Hematopoietic multipotent progenitor cell treated with erythropoietin and hydrocortisone succinate and interleukin-3 and kit ligand, for 8 days (in vitro differentiated cells): ENCODE measurements around the gene PIGR.
"Not testable (repeated sequence)": the region's sequence is repeated elsewhere in the genome, so short reads cannot be mapped to it uniquely, and the experiment has no call there.

Experiments
- DNase-seq: peaks from one replicate; pipeline ENCODE4 v3.0.0-alpha.2; 2015

The PIGR gene

DNA sequence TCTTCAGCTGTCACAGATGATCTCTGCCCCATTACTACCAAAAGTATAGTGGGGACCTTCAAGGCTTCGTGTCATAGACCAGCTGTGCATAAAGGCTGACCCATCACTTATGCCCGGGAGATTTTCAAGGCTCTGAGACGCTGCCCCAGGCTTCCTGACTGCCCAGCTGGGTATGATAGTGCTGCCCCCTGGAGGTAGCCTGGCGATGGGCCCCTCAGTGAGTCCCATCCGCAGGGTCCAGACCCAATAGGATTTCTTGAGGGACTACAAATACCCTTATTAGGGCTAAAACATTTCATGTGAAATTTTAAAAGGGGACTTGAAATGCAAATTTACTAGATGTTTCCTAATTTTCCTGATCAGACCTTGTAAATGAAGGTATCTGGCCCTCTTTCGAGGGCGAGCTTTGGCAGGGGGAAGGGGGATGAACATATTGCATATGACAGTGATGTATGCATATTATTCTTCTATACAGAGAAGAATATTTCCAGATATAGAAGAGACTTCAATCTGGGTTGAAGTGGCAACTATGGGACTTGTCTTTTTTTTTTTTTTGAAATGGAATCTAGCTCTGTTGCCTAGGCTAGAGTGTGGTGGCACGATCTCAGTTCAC, 12.8 kb downstream of the PIGR start:
- peak; percentile 47 for DNase-seq

DNA sequence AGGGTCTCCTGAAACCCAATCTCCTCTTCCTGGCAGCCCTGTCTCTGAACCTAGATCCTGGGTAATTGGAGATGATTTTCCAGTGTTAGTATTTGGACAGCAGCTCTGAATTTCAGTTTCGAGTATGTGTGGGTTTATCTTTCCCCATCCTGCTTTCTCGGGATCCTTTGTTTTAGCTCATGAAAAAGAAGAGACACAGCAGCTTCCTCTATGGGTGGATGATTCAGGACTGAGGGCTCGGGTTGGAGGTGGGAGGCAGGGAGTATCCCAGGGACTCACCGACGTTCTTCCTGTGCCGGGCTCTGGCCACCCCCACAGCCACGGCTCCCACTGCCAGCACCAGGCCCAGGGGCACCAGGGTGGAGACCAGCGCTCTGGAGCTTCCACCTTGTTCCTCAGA, 14.1 kb downstream of the PIGR start:
- no peak for DNase-seq

DNA sequence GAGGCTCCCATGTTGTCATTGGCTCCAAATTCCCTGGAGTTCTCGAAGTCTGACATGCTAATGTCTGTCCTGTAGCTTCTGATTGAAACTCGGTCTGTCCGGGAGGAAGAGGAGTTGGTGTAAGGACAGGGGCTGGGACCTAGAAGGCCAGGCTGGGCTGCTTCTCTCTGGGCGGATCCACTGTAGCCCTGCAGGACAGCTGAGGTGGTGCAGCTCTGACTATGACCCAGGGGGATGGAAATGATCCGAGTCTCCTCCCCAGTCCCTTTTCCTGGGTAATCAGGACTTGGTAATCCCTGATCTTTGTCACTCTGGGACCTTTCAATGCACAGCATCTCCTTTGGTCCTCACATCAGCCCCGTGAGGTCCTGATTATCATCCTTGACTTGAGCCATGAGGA, 14.6 kb downstream of the PIGR start:
- no peak for DNase-seq

DNA sequence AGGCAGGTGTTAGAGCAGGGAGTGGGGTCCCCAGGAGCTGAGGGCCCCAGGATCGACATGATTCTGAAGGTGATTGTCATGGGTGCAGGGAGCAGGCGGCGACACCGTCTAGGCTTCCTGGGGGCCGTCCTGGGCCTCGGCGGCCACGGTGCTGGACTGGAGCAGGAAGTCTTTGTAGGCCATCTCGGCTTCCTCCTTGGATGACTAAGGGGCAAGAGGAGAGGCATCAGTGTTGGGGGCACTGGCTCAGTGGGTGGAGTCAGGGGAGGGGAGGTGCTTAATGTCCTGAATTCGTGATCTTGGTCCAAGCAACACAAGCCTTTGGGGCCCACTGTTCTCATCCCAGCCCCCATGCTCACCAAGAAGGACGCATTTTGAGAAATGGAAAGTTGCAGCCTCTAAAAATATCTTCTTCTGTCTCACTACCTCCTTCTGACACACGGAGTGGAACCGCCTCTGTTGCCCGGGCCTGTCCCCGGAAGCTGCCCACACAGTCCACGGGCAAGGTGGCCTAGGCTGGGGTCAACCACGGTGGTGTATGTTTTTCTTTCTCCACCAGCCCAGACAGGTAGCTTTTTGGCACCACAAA, 16.0 kb downstream of the PIGR start:
- no peak for DNase-seq

DNA sequence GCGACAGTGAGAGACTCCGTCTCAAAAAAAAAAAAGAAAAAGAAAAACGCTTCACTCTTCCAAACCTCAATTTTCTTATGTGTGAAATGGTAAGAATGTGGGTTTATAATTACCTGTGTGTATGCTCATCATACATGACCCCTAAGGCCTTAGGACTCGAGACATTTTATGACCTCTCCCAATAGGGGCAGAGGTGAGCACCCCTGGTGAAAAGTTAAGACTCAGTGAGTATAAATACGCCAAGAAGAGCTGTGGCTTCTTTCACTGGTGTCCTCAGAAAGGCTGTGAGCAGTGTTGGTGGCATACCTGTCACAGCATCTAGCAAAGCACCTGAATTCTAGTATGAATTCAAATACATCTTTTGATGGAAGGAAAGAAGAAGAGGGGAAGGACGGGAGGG, 16.7 kb downstream of the PIGR start:
- DNase-seq, result no peak

DNA sequence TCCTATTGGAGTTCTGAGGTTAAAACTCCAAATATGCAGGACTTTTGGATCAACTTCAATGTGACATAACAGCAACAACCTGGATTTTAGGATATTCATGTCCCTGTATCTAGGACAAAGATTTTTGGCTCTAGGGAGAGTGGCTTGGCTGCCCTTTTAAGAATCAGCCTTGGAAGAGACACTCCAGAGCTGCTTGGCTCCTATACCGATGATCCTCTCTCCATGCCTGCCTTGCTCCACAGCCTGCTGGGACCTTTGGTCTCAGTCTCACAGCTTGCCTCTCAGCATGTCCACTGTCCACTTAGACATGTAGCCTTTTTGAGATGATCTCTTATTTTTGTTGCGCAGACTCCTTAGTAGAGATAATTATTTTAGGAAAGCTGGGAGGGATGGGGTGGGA, 20.0 kb downstream of the PIGR start:
- DNase-seq, result no peak

DNA sequence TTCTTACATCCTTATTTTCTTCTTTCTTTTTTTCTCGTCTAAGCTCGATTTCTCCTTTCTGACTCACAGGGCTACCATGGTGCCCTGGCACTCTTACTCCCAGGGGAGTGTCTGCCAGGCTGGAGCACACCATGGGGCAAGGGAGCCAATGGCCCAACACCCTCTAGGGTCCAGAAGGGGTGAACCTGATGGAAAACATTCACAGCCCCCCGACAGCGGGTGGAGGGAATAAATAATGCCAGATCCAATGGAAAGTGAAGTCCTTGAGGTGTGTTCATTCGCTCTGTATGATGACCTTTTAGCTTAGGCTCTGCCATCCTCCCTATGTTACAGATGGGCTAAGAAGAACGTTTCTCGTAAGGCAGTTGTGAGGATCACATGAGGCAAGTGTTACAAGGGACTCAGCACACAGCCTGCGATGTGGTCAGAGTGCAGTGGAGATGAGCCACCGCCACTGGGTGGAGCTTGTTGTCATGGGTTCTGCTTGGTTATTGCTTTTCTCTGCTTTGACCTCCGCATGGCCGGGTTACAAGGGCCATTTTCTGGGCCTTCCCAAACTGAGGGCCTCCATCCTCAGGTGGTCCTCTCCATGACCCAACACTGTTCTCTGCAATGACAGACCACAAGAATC, 21.0 kb downstream of the PIGR start:
- DNase-seq, result peak; percentile 52

DNA sequence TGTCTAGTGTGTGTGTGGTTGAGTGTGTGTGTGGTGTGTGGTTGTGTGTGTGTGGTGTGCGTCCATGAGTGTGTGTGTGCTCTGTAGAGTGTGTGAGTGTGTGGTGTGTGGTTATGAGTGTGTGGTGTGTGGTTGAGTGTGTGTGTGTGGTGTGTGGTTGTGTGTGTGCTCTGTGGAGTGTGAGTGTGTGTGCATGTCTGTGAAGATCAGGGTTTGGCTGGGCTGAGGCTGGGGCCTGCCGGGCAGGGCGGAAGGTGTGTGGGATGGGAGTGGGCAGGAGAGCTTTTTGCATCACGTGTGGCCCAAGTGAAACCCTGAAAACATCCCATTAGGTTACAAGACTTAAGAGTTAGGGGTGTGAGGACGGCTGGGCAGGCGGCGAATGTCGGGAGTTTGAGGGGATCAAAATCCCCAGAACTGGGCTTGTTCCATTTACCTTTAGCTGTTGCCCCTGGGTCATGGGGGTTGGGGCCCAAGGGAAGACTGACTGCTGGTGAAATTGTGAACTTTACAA, 21.6 kb downstream of the PIGR start:
- no peak for DNase-seq

DNA sequence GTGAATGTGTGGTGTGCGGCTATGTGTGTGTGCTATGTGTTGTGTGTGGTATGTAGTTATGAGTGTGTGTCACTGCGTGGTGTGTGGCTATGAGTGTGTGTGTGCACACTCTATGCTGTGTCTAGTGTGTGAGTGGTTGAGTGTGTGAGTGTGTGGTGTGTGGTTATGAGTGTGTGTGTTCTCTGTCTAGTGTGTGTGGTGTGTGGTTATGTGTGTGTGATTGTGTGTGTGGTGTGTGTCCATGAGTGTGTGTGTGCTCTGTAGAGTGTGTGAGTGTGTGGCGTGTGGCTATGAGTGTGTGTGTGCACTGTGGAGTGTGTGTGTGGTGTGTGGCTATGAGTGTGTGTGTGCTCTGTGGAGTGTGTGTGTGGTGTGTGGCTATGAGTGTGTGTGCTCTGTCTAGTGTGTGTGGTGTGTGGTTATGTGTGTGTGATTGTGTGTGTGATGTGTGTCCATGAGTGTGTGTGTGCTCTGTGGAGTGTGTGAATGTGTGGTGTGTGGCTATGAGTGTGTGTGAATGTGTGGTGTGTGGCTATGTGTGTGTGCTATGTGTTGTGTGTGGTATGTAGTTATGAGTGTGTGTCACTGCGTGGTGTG, 22.2 kb downstream of the PIGR start:
- DNase-seq, result not testable (repeated sequence)

DNA sequence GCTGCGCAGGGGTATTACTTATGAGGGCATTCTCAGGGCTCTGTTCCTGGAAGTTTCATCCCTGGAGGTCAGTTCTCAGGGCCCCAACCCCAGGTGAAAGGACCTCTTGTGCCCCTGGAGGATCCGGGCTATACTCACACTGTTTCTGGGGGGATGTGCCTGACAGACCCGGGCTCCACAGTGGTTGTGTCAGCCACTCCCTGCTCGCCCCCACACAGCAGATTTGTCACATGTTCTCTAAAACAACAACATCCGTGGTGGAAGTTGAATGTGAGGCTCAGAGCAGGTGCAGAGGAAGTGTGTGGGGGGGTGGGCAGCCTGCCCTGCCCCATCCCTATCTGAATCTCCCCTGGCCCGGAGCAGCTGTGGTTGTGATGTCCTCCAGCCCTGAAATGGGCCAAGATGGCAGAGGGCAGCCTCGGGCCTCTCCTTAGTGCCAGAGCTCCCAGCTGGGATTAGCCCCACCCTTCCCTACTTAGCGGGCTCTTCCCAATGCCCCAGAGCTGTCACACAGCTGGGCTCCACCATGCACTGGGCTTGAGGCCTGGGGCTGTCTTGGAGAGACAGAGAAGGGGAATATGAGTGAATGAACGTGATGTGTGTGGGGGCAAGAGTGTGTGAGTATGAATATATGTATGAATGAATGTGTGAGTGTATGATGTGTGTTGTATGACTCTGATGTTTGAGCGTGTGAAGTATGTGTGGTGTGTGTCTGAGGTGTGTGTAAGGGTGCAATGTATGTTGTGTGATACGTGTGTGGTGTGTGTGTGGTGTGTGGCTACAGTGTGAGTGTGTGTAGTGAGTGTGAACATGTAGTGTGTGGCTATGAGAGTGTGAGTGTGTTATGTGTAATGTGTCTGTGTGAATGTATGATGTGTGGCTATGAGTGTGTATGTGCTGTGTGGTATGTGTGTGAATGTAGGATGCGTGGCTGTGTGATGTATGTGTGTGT, 23.0 kb downstream of the PIGR start:
- no peak for DNase-seq

DNA sequence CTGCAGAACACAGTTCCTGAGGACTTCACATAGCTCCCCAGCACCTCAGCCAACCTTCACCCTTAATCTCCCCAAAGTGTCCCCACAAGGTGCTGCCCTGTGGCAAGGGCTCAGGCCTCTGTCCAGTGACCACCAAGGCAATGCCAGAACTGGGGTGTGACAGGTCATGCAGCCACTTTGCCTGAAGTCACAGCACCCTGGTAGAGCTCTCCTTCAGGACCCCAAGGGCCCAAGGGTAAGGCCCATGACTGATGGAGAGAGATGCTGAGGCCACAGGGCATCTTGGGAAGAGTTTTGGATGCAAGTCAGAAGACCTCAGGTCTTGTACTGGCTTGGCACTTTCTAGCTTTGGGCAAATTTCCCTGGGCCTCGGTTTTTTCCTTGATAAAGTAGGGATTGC, 23.7 kb downstream of the PIGR start:
- no peak for DNase-seq

DNA sequence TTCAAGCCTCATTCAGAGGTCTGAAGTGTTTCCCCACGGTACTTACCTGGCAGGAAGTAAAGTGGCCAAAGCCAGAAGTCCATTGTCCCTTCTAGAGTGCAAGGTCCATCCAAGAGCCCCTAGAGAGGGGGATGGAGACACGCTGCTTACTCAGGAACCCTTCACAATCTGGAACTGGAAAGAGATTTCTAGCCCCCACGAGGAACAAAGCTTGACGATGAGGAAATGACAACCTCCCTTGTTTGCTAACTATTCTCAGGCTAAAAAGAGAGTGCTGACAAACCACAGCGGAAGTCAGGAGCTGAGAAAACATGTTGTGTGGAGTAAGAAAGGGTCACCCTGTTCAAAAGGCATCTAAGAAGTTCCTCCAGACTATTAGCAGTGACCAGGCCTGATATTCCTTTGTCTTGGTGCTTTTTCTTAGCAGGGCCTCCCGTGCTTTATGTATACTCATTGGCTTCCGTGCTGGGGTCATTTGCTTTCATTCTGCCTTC, 24.4 kb downstream of the PIGR start, which contains the start of gene FCMR:
Gene FCMR, minus strand, starts transcription at position 170 of the 494 bp plus-strand sequence. Its CDS starts 87 bp downstream, at position 83.
- DNase-seq, result no peak

DNA sequence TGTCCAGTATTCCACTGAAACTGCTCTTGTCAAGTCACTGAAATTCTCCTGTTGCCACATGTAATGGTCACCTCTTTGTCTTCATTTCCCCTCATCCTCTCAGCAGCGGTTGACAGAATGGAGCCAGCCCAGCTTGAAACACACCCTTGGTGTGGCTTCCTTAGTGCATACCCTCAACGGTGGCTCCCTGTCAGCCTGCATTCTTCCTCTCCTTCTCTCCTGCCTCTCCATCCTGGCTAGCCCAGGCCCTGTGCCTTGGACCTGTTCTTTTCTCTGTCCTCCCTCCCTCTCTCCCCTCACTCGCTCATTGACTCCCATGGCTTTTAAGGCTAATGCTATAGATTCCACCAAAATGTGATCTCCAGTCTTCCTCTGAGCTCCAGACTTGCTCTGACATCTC, 28.2 kb downstream of the PIGR start:
- no peak for DNase-seq

DNA sequence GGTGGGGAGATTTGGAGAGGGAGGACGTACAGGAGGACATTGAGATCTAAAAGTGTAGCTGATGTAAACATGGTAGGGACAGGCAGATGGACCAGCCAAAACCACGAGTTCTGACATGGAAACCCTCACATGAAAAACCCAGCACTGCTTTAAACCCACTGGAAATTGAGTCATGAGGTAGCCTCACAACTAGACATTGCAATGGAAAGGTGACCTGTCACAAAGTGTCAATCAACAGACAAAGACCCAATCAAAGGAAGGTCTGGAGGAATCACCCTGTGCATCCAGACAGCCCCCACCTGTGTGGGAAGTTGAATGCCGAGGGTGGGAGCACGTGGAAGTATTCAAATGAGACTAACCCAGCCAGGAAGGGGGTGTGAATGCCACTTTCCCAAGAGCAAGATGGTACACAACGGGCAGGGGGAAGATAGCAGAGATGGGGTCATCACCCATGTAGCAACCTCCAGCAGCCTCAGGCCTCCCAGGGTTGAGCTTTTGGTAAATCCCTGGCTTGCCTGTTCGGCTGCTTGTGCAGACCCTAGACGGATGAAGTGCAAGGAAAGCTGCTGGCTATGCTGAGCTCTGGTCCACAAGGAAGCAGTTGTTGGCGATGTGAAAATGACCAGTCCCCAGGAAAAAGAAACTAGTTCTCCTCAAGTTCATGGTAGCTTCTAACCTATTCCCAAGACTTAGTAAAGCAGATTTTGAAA, 30.1 kb downstream of the PIGR start:
- no peak for DNase-seq

DNA sequence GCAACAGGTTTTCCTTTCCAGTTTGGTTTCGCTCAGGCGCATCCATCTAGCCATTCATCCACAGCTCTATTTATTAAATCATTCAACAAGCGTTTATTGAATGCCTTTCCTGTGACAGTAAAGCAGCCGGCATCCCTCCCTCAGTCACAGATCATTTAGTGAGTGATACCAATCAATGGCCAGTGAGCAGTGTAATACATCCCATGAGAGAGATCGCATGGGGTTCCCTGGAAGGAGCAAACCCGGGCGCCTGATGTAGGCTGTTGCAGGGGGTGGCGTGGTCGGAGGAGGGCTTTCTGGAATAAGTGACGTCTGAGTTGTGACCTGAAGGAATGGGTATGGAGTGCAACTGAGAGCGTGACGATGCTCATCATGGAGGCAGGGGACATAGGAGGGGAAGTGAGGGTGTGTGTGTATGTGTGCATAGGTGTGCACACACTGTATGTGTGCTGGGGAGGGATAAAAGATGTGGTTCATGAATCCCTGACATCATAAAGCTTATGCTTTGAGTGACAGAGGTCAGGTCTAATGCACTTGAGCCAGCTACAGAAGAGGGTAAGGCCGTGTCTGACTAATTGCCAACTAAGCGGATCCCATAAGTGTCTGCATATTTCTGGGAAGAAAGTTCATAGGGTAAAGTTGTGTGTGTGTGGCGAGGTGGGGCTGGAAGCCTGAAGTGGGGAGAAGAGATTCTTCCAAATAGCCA, 31.1 kb downstream of the PIGR start:
- no peak for DNase-seq

DNA sequence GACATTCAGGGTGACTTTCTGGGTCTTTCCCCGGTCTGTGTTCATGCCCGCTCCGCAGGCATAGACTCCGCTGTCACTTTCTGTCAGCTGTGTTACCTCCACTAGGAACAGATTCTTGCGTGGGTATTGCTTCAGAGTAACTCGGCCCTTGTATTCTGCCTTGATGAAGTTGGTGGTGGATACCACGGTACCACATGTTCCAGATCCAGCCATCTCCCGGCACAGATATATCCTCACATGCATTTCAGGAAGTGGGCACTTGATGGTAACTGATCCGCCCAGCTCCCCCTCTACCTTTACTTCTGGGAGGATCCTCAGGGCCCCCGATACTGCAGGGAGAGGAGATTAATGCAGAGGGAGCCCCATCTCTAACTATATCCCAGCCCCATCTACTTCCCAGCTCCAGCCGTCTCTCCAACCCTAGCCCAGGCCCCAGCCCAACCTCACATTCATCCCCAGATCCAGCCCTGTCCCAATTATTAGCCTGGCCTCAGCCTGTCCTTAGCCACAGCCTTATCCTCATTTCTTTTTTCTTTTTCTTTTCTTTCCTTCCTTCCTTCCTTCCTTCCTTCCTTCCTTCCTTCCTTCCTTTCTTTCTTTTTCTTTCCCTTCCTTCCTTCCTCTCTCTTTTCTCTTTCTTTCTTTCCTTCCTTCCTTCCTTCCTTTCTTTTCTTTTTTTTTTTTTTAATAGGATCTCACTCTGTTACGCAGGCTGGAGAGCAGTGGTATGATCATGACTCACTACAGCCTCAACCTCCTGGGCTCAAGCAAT, 32.3 kb downstream of the PIGR start:
- DNase-seq, result no peak

DNA sequence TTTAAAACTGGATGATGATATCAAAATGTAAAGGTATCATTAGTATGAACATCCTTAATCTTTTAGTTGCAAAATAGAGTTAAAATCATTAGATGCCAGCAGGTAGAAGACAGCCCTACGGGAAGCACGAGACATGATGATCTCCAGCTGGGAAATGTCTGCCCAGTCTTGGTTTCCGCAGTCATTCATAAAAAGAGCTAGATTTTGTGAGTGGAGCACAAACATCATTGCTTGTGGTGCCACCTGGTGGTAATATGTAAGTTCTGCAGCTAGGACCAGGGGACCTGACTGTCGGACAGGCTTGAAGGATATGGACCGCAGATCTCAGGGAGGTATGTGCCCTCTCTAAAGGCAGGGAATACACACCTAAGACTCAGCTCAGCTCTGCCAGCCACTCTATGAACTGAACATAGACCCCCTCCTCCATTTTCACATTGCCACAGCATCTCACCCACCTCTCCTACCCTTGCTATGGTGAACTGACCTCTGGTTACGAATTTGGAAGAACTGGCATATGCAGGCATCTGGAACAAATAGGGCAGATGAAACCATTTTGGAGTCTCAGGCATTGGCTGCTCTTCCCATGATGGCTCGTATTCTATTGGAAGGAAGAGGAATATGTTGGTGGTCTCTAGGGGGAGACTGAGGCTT, 33.7 kb downstream of the PIGR start:
- DNase-seq, result peak; percentile 86

DNA sequence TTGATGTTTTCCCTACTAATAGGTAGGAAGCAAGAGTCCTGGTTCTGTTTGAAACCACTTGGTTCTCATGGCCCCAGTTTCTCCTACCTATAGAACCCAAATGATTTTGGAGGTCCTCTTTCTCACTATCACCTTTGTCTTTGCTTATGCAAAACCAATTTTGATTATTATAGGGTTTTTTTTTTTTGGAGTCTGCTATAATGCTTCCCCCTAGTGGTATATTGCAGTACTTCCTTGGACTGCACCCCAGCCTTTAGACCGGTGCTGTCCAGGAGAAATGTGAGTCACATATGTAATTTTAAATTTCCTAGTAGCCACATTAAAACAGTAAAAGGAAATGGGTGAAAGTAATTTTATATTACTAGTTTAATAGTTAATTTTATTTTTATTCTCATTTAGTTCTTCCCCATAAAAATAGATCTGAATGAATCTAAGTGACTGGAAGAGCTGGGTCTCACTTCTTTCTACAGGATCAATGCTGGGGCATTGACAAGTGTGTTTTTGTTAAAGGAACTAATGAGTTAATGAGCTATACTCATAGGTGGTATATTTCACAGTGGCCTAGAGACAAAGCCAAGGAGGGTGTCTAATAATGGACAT, 35.1 kb downstream of the PIGR start:
- DNase-seq, result peak; percentile 63

DNA sequence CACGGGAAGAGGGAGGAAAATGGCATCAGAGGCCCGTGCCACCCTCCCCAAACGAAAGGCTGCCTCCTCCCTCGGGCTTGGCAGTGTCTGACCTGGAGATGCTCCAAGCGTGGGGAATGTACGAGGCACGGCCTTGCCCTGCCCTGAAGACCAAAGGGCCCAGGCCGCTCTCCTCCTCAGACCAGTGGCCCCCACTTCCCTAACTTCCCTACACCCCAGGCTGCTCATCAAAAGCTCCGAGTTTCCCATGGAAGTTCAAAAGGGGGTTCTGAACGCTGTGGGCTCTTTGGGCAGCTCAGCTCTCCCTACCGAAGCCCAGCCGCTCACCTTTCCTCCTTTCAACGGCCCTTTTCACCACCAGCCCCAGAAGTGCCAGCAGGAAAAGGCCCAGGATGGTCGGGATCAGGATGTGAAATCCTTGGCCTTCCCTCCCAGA, 36.4 kb downstream of the PIGR start:
- DNase-seq, result no peak
